Cardiac fibroblast (primary cell): ENCODE results near the gene ANKRD6.

Experiments
- DNase-seq, 2 donors: peaks; one replicate each; pipeline versions ENCODE4 v3.0.0 to v3.0.0-alpha.2; 2010; ENCODE audit warnings: low read depth in 2 of 2
- H3K4me3 ChIP-seq, 2 donors: replicated peaks in 1 of 2; 1 replicate in 1 of 2; 2 replicates in 1 of 2; pipeline ENCODE4 v1.5.1; 2011; ENCODE audit warnings: low read depth in 2 of 2, low read length in 2 of 2, mild to moderate bottlenecking in 2 of 2, moderate library complexity in 1 of 2
- TF ChIP-seq, protein P1 (sequence below): IDR thresholded peaks from one replicate; pipeline ENCODE4 v1.5.1; 2011; ENCODE audit warnings: low read depth, mild to moderate bottlenecking, low read length, inconsistent platforms

Gene ANKRD6

DNA sequence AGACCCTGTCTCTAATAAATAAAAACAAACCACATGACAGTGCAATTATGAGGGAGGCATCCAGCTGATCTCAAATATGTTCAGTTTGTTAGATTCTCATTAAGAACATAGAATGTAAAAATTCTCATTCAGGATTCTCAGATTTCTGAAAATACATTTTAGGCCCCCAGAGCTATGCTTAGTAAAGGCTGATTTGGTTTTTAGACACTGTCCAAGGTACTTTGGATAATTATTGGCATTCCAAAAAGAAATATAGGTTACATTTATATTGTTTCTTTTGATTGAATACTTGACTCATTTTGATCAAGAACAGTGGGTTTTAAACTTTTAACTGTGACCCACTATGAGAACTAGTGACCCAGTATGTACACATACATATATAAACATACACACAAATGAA, 55.5 kb downstream of the ANKRD6 start:
- DNase-seq: no peak
- H3K4me3 ChIP-seq: no peak overlapping the region
- TF ChIP-seq, protein P1, sequence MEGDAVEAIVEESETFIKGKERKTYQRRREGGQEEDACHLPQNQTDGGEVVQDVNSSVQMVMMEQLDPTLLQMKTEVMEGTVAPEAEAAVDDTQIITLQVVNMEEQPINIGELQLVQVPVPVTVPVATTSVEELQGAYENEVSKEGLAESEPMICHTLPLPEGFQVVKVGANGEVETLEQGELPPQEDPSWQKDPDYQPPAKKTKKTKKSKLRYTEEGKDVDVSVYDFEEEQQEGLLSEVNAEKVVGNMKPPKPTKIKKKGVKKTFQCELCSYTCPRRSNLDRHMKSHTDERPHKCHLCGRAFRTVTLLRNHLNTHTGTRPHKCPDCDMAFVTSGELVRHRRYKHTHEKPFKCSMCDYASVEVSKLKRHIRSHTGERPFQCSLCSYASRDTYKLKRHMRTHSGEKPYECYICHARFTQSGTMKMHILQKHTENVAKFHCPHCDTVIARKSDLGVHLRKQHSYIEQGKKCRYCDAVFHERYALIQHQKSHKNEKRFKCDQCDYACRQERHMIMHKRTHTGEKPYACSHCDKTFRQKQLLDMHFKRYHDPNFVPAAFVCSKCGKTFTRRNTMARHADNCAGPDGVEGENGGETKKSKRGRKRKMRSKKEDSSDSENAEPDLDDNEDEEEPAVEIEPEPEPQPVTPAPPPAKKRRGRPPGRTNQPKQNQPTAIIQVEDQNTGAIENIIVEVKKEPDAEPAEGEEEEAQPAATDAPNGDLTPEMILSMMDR: no peak

DNA sequence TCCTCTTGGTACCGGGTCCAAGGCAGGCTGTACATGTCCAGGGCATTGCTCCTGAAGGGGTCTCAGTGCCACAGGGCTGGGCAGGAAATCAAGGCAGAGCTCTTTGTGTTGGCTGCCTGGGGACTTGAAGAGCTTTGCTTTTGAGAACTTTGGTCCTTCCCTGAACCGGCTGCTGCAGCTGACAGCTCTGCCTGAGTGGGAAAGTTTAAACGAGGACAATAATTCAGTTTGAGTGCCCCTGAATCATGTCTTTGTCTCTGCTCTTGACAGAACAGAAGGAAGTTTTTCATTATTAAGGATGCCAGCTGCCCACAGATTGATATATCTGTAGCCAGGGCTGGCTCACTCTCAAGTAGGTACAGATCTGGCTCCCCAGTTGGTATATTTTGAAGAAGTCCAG, 56.1 kb downstream of the ANKRD6 start:
- TF ChIP-seq, protein P1: no peak
- no peak for DNase-seq

DNA sequence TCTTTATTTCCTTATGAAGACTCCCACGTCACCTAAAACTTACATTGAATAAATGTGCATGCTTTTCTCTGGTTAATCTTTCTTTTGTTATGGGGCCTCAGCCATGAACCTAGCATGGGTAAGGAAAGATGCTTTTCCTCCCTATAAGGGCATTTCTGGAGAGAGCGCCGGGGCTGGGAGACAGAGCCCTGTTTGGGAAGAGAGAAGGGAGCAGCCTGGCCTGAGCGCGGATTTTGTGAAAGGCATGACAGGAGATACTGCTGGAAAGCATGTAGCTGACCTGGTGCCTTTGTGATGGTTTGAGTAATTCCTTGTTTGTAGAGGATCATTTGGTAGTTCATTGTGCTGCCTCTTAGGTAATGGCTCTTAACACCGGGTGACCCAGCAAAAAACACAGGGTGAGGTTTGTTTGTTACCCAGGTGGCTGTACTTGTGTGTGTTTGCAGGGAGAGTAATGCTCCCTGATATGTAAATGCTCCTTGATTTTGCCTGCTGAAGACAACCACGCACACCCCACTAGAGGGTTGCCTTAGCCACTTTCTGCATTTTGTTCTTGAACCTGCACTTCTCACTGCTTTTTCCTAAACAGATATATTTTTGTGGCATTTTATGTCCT, 59.2 kb downstream of the ANKRD6 start:
- no peak for DNase-seq
- TF ChIP-seq, protein P1: no peak
- no peak overlapping the region for H3K4me3 ChIP-seq

More for the DNA sequence above, 56.1 kb downstream of the ANKRD6 start:
- H3K4me3 ChIP-seq: no peak overlapping the region

GRCh38 chr6:89494131-89494793, 61.3 kb downstream of the ANKRD6 start:
- DNase-seq: no peak
- TF ChIP-seq, protein P1: no peak
- H3K4me3 ChIP-seq: no peak overlapping the region

- TF ChIP-seq, protein P1: no peak
- DNase-seq: no peak
- no peak overlapping the region for H3K4me3 ChIP-seq
These were observed 63.1 kb downstream of the ANKRD6 start for GRCh38 chr6:89495961-89496535.

GRCh38 chr6:89500611-89501010, 67.7 kb downstream of the ANKRD6 start:
- no peak overlapping the region for H3K4me3 ChIP-seq
- no peak for DNase-seq
- TF ChIP-seq, protein P1: no peak
